ENCODE data around the gene FAM200C.

GRCh38 chr5:160349249-160349934, 50.5 kb downstream of the FAM200C start:
- TF ChIP-seq CEBPG (CRISPR knock-in tag; IDR thresholded peaks at IDR 0.05) (no peak), CEBPG (tag; conservative IDR thresholded peaks at IDR 0.05 in 1 of 2, IDR thresholded peaks at IDR 0.05 in 1 of 2) (no peak), RNF2 (IDR thresholded peaks at IDR 0.05) (no peak), FOS (IDR thresholded peaks at IDR 0.05; ENCODE audit: extremely low read depth, insufficient read length) (no peak), VEZF1 (CRISPR knock-in tag; IDR thresholded peaks at IDR 0.05) (no peak), NR3C1 (CRISPR knock-in tag; IDR thresholded peaks at IDR 0.05) (no peak), CTCF (IDR thresholded peaks at IDR 0.05 in 2 of 3, conservative IDR thresholded peaks at IDR 0.05 in 1 of 3; ENCODE audit: insufficient read depth in 2 of 3, low read depth in 1 of 3, low read length in 3 of 3) (no peak), HINFP (tag; conservative IDR thresholded peaks at IDR 0.05; ENCODE audit: low read depth) (no peak), HIVEP1 (CRISPR knock-in tag; IDR thresholded peaks at IDR 0.05) (no peak), ATF3 (IDR thresholded peaks at IDR 0.05) (no peak), ATF3 (CRISPR knock-in tag; conservative IDR thresholded peaks at IDR 0.05) (no peak)

All from K562 (cell line).